SKM-1 (cell line): ENCODE data around the gene MBD3L2.
"Not testable (repeated sequence)": the region's sequence is repeated elsewhere in the genome, so short reads cannot be mapped to it uniquely, and the experiment has no call there.

ENCODE experiments used
- DNase-seq: peaks from one replicate; lab custom pipeline; 2025; ENCODE audit not compliant: unreplicated experiment; lab: John Stamatoyannopoulos, UW

MBD3L2 gene

DNA sequence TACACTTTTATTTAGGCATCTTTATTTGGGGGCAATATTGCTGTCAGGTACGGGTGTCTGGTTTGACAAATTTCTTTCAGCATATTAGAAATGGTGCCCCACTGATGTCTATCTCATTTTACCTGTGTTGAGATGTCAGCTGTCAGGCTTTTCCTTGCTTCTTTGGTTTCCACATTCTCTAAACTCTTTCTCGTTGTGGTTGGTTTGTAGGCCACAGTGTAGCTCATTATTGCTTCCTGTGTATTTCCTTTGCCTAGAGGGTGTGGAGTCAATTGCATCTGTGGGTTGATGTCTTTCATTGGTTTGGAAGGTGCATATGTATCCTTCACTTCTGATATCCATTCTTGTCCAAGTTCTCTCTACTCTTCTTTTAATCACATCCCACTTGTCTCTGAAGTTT is 10.9 kb downstream of the MBD3L2 start:
- DNase-seq = not testable (repeated sequence)

DNA sequence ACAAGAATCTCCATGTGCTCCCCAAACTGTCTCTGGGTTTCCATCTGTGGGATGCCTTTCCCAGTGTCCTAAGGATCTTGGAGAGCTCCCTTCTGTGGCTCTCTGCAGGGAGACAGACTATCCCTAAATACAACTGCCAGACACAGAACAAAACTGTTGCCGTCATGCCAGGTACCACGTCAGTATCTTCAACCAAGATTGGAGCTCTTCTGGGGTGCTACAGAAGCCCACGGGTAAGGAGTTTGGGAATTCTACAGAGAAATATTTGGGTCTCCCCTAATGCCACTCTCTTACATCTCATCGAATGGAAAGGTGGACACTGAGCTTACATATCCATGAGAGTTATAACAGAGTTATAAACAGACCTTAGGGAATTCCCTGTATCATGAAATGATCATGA is 14.2 kb downstream of the MBD3L2 start:
- DNase-seq = no peak

DNA sequence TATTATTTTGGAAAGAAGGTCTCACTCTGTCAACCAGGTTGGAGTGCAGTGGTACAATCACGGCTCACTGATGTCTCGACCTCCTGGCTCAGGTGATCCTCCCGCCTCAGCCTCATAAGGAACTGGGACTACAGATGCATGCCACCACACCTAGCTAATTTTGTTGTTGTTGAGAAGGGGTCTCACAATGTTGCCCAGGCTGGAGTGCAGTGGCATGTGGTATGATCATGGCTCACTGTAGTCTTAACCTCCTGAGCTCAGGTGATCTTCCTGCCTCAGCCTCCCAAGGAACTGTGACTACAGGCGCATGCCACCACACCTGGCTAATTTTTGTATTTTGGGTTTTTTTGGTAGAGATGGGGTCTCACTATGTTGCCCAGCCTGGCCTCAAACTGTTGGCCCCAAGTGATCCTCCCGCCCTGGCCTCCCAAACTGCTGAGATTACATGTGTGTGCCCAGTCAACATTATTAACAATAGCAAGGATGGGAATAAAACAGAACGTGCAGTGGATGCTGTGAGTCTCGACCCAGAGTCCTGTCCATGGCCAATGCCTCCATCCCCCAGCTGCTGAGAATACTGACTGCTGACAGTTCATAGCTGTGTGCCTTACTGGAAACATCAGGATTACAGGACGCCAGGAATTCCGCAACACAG is 14.8 kb downstream of the MBD3L2 start:
- DNase-seq = no peak

DNA sequence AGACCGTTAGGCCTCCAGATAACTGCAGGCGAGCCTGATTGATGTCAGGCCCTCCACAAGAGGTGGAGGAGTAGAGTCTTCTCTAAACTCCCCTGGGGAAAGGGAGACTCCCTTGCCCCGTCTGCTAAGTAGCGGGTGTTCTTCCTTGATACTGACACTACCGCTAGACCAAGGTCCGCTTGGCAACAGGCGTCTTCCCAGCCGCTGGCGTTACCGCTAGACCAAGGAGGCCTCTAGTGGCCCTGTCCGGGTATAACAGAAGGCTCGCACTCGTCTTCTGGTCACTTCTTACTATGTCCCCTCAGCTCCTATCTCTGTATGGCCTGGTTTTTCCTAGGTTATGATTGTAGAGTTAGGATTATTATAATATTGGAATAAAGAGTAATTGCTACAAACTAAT is 18.0 kb downstream of the MBD3L2 start:
- DNase-seq = not testable (repeated sequence)

DNA sequence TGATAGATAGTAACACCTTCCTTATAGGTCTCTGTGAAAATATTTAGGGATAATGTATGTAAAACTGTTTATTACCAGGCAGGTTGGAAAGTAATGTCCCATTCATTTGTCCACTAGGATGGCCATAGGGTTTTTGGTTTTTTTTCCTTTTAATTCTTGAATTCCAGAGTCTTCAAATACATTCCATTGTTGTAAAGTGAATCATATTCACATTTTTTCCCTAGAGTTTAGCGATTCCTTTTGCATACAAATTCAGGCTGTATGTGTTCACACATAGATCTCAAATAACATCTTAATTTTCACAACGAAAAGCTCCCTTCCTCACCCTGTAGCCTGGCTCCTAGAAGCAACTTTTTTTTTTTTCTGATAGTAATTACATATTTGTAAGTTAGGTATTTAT is 18.6 kb downstream of the MBD3L2 start:
- no peak for DNase-seq

DNA sequence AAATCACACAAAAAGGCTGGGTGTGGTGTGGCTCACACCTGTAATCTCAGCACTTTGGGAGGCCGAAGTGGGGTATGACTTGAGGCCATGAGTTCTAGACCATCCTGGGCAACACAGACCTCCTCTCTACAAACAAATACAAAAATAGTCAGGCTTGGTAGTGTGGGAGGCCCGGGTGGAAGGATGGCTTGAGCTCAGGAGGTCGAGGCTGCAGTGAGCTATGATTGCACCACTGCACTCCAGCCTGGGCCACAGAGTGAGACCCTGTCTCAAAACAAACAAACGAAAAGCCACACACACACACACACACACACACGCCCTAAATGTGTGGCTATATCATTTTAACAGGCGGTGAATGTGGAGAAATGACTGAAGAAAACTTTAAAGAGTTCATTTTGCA is 19.5 kb downstream of the MBD3L2 start:
- no peak for DNase-seq

DNA sequence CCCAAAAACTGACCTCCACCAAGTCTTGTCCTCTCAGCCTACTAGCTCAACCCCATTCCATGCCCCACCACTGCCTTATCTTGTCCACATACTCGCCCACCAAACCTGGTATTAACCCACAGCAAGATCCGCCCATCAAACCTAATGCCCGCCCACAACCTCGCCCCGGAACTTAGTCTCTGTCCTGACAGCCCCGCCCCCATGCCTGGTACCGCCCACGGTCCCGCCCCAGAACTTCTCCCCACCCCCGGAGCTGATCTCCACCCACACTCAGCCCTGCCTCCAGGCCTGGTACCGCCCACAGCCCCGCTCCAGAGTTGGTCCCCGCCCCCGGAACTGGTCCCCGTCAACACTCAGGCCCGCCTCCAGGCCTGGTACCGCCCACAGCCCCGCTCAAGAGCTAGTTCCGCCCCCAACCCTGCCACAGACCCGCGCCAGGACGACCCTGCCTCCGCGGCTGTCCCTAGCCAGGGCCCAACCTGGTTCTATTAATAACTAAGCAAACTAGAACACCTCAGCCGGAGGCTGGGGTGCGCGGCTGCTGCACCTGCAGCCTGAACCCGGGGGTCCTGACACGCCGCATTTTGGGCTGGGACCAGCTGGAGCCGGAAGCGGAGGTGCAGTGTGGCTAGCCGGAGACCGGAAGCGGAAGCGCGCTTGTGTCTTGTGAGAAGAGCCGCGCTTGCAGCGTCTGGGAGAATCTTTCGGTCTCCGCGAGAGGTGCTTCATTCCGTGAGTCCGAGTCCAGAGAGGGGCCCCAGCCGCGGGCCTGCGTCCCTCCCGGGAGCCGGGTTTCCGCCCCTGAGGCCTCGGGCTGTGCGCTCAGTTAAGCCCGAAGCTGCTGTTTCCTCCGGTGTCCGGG is 20.2 kb downstream of the MBD3L2 start, which contains the start of gene ZNF557:
TSS of gene ZNF557 (plus strand) at position 662 of the 862 bp plus-strand sequence. CDS start 5,372 bp downstream, outside the sequence.
- DNase-seq = peak; percentile 94

DNA sequence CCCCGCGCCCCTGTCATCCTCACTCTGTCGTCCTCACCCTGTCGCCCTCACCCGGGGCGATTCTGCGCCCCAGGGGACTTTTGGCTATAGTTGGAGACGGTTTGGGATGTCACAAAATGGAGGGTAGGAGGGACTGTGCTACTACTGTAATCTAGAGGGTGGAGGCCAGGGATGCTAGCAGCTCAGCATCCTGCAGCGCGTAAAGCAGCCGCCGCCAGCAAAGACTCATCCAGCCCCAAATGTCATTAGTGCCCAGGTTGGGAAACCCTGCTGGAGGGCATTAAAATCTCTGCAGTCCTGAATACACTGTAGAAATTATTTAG is 20.7 kb downstream of the MBD3L2 start:
- DNase-seq = no peak

DNA sequence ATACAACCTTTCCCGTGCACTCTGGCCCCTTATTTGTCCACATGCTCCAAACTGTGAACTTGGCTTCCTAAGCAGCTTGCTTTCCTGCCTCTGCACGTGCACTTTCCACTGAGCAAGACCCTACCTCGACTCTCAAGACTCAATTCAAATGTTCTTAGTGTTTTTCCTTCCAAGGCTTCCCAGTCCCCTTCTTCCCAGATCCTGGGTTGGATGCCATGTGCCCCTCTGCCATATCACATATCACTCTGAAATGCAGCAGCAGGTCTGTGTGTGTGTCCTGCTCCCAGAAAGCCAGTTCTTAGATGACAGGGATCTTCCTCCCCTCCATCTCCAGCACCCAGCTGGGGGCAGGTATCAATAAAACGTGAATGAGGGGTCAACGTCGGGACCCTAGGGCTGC is 23.4 kb downstream of the MBD3L2 start:
- DNase-seq = no peak

DNA sequence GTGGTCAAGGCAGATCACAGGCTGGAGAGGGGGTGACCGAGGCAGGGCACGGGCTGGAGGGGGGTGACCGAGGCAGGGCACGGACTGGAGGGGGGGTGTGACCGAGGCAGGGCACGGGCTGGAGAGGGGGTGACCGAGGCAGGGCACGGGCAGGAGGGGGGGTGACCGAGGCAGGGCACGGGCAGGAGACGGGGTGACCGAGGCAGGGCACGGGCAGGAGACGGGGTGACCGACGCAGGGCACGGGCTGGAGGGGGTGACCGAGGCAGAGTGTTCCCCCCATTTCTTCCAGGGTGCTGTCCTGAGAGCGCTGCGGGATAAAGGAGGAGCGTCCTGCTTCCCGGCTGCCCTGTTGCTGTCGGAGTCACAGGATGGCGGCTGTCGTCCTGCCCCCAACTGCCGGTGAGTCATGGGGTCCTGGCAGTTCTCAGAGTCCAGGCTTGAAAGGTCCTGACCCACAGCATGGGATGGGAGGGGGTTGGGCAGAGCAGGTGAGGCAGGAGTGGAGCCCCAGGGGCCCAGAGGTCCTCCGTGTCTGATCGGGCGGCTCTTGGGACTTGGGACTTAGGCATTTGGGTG is 25.7 kb downstream of the MBD3L2 start:
- DNase-seq = no peak

DNA sequence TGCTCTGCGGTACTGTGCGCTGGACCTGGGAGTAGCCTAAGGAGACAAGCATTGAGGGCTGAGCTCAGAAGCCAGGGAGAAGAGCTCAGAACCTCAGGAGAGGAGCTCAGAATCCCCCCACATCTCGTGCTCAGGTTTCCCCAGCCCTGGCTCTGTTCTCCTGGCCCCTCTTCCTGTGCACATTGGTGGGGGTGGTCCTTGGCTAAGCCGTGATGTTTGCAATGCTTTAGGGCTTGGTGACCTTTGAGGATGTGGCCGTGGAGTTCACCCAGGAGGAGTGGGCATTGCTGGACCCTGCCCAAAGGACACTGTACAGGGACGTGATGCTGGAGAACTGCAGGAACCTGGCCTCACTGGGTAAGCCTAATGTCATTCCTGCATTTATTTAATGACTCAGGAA is 27.0 kb downstream of the MBD3L2 start:
- no peak for DNase-seq

DNA sequence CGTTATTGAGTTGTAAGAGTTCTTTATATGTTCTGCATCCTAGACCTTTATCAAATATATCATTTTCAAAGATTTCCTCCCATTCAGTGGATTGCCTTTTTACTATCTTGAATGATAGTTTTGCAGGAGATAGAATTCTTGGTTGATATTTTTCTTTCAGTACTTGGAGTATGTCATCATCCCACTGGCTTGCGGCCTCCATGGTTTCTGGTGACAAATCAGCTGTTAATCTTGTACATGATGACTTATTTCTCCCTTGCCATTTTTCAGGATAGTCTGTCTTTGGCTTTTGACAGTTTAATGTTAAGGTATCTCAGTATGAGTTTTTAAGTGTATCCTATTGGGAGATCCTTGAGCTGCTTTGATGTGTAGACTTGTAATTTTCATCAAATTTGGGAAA is 28.9 kb downstream of the MBD3L2 start:
- DNase-seq = no peak

DNA sequence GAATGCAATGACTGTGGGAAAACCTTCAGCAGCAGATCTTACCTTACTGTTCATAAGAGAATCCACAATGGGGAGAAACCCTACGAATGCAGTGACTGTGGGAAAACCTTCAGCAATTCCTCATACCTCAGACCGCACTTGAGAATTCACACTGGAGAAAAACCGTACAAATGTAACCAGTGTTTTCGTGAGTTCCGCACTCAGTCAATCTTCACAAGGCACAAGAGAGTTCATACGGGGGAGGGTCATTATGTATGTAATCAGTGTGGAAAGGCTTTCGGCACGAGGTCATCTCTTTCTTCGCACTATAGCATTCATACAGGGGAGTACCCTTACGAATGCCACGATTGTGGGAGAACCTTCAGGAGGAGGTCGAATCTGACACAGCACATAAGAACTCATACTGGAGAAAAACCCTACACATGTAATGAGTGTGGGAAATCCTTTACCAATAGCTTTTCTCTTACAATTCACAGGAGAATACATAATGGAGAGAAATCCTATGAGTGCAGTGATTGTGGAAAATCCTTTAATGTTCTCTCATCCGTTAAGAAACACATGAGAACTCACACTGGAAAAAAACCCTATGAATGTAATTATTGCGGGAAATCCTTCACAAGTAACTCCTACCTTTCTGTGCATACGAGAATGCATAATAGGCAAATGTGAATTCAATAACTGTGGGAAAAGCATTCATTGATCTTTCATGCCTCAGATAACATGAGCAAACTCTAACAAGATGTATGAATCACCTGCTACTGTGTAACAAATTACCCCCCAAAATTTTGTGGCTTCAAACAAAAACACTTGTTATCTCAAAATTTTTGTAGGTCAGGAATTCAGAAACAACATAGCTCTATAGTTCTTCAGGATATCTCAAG is 34.2 kb downstream of the MBD3L2 start:
- DNase-seq = no peak

DNA sequence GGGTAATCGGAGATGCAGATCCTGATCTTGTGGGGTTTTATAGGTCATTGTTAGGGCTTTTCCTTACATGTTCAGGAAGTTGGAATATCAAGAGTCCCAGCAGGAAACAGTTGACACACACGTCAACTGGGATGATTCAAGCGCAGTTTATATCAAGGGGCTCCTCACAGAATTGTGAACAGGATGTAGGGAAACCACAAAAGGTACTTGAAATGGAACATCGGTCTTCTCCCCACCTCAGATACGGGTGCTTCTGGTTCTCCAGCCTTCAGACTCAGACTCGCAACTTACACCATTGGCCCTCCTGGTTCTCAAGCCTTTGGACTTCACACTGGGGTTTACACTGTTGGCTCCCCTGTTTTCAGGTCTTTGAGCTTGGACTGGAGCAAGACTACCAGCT is 39.9 kb downstream of the MBD3L2 start:
- DNase-seq = no peak

DNA sequence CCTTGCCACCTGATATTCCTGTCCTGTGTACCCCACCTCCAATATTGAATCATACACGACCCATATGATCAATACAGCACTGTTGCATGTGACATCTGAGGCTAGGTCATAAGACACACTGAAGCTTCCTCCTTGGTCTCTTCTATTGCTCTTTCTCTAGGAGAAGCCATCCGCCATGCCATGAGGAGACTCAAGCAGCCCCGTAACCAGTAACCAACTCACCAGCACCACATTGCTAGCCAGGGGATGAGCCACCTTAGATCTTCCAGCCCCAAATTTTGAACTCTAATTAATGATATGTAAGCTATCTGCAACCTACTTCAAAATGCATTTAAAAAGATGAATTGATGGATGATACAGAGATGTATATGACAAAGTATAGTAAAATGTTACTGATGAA is 49.0 kb downstream of the MBD3L2 start:
- DNase-seq = no peak

DNA sequence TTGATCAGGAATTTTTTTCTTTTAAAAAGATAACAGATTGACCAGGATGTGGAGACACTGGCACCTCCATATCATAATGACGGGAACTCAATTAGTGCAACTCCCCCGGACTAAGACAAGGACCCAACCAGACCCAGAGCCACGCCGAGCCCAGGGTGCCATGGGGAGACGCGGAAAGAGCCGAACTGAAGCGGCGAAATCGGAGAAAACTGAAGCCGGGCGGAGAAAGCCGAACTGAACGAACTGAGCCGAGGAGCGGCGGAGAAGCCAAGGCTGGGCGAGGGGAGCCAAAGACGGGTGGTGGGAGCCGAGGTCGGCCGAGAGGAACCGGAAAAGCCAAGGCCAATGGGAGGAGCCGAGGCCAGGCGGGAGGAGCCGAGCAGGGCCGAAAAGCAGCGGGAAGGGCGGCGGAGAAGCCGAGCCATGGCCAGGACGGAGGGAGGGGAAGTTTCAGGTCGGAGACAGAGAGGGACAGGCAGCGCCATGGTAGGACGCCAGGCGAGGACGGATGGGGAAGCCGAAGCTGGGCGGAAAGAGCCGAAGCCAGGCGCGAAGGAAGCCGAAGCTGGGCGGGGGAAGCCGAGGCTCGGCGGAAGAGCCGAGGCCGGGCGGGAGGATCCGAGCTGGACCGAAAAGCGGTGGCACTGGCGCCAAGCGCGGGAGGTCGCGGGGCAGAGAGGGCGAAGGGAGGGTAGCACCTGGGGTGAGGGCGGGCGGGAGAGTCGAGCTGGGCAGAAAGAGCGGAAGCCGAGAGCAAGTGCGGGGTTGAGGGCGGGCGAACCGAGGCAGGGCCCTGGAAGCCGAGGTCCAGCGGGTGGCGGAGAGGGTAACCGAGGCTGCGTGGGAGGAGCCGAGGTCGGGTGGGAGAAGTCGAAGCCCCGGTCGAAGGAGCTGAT is 49.8 kb downstream of the MBD3L2 start:
- DNase-seq = peak; percentile 97

DNA sequence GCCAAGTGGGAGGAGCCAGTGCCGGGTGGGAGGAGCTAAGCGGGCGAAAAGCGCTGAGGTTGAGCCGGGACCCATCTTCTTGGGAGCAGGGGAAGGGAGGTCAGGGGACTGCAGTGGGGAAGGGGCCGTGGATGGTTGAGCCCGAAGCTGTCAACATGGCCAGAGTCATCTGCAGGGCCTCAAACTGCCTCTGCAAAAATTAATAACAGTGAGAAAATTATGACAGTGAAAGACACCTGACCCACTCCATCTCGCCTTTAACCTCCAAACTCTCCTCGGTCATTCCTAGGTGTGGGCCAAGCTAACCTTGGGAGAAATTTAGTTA is 50.4 kb downstream of the MBD3L2 start:
- DNase-seq = no peak
